ENCODE measurements around the gene PIBF1.

DNA sequence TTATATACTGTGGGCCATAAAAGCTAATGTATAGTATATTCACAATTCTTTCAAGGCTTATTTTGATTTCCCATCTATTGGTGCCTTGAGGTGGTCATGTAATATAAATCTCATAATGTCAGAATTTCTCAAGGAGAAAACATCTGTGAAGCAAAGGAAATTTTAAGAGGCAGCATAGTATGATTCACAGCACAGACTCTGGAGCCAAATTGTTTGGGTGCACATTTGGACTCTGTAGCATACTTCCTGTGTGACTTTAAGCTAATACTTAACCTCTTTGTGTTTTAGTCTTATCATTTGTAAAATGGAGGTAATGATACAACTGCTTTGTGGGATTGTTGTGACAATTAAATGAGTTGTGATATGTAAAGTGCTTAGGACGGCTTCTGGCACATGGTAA lies 67.6 kb downstream of the PIBF1 start:
- no peak for TF ChIP-seq CTCF (IDR thresholded peaks at IDR 0.05)
- TF ChIP-seq POLR2A (IDR thresholded peaks at IDR 0.05): no peak

Measured in heart left ventricle (tissue), 13 donors.